HS-5 (cell line): ENCODE measurements around the gene SLC34A3.

Experiments
- DNase-seq: peaks from one replicate; pipeline ENCODE4 v3.0.0-alpha.2; 2012; ENCODE audit warnings: low read depth

The SLC34A3 gene

DNA sequence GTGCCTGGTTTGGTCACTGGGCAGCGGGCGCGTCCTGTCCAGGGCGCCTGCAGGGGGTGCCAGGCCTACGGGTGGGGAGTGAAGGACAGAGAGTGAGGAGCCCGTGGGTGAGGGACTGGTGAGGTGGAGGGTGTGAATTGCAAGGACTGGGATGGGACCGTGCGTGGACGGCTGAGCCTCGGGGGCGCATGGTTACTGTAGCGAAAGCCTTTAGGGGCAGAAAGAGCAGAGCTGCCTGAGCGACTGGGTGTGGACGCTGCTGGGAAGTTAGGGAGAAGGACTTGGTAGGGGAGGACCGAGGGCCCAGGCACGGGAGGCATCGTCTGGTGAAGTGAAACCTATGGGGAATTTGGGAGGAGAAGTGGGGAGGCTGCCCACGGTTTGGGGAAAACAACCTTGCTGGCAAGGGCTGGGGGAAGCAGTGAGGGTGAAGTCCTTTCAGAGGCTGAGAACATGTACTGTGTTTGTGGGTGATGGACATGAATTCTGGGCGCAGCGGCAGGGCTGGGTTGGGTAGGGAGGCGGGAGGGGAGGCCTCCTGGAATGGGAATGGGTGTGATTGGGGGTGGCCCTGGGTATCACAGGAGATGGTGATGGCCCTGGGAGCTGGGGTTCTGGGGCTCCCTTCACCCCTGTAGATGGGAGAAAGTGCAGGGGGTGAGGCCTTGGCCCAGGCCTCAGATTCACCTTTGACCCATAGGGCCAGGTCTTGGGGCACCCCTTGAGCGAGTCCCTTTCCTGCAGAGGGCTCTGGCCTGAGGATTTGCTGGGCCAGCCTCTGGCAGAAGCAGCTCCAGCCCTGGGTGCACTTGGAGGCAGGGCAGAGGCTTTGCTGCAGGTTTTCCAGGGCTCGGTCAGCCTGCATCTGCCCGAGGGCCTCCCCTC, 45.1 kb downstream of the SLC34A3 start:
- DNase-seq = no peak

DNA sequence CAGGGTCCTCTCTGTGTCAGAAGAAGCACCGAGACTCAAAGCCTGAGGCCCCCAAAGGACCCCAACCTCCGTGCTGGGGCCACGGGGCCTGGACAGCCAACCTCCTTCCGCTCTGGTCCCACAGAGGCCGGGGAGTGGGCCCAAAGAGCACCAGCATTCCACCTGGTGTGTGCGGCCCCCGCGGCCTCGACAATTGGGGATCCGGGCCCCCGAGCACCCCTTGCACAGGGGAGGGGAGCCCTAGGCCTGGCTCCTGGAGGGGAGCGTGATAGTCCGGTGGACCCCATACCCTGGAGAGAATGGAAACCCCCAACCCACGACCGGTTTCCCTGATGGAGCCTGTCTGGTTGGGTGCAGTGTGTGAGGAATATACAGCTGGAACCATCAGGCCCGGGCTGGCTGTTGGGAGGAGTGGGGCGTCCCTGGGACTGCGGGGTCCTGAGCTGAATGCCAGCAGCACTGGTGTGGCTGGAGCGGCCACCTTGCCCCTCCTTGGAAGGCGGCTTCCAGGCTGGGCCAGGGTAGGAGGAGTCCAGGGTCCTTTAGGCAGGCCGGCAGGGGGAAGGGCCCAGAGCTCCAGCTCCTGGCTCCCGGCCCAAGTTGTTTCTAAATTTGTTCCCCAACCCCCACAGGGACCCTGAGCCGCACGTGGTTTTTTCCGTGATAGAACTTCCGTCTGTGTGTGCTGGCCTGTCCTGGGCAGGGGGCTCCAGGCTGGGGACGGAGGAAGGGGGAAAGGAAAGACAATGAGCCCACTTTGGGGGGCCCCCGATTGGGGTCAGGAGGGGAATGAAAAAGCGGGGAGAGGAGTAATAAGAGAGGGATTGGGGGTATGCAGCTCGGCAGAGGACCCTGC, 46.0 kb downstream of the SLC34A3 start:
- DNase-seq = no peak

DNA sequence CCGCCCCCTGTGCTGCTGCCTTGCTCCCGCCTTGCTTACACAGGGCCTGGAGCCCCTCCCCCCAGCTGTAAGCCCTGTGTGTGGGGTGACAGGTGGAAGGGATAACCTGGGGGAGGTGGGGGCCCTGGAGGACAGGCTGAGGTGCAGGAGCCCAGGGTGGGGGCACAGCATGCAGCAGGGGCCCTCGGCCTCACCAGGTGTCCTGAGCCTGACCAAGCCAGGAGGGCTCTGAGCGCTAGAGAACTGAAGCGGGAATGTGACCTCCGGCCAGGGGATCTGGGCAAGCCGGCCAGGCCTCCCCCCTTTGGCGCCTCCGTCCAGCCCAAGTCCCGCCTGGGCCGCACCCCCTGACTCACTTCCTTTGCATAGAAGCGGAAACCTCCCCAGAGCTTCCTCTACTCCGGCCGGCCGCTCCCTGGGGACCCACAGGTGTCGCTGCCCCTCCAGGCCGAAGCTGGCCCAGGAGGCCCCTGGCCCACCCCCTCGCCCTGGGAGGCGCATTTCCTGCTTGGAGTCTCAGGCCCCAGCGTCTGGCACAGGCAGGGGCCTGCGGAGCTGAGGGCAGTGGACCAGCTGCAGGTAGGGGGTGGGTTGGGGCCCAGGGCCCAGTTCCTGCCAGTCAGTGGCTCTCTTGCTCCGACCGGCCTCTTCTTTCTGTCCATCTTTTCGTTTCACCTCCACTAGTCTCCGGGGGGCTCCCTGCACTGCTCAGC, 46.8 kb downstream of the SLC34A3 start, which contains the start of gene TOR4A:
Gene TOR4A (plus strand): TSS at position 398 of the 713 bp plus-strand sequence. CDS start 964 bp downstream, outside the sequence.
- peak; percentile 64 for DNase-seq

DNA sequence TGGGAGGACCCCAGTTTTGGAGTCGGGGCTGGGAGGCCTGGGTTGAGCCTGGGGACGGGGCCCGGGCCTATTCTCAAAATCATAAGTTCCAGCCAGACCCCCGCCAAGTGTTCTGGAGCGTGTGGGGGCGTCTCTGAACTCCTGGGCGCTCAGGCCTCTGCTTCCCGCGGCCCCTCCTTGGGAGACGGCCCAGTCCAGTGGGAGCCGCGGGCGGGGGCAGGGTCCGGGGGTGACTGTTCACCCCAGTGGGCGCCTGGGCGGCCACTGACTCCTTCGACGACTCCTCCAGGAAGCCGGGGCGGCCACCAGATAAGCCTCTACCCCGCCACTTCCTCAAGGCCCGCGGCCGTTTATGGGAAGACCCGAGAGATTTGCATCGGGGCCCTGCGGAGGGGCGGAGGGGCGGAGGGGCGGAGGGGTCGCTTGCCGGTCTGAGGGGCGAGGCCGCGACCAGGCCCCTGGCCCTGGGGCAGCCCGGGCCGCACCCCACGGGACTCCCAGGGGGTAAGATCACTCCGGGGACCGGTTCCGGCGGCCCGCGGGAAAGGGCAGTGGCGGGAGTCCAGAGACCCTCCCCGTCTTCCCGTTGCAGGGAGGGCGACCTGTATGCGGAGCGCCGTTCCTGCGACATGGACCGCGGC, 47.5 kb downstream of the SLC34A3 start:
- no peak for DNase-seq

DNA sequence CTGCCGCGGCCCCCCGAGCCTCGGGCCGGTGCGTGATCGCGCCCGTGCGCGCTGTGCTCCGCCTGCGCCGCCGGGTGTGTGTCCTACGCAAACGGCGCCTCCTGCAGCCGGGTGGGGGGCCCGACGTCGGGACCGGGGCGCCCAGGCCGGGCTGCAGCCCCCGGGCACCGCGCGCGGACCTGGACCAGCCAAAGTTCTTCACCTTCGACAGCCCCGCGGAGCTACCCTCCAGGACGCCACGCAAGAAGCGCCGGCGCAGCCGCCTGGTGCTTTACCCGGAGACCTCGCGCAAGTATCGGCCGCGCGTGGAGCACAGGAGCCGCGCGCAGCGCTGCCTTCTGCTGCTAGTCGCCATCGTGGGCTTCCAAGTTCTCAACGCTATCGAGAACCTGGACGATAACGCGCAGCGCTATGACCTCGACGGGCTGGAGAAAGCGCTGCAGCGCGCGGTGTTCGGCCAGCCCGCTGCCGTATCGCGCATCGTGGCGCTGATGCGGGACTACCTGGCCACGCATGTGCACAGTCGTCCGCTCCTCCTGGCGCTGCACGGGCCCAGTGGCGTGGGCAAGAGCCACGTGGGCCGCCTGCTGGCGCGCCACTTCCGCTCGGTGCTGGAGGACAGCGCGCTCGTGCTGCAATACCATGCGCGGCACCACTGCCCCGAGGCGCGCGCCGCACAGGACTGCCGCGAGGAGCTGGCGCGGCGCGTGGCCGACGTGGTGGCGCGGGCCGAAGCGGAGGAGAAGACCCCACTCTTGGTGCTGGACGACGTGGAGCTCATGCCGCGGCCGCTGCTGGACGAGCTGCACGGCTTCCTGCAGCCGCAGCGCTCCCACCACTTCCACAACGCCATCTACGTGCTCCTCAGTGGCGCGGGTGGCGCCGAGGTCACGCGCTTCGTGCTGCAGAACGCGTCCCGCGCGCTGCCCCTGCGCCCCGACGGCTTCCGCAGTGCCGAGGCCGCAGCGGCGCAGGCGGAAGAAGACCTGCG, 48.3 kb downstream of the SLC34A3 start:
- DNase-seq = no peak

DNA sequence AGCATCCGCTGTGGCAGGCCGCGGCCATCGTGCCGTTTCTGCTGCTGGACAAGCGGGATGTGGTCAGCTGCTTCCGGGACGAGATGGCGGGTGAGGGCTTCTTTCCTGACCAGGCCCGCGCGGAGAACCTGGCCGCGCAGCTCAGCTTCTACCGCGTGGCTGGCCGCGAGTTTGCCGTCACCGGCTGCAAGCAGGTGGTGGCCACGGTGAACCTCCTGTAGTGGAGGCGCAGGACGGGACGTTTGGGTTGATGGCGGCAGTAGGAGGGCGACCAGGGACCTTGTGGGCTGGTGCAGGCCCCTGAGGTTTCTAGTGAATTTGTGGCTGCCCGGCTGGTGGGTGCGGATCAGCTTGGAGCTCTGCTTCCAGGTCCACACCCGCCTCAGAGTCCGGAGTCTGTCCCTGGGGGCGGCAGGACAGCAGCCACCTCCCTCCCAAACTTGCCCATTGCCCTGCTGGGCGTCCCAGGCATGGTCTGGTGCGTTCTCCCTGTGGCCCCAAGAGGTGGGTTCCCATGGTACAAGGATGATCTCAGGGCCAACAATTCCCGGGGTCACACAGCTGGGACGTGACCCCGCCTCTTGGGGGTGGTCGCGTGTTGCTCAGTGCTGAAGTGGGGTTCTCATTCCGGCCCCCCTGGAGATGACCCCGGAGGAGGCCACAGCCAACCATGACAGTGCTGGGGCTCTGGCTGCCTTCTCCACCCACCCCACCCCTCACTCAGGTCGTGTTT, 49.2 kb downstream of the SLC34A3 start:
- no peak for DNase-seq

DNA sequence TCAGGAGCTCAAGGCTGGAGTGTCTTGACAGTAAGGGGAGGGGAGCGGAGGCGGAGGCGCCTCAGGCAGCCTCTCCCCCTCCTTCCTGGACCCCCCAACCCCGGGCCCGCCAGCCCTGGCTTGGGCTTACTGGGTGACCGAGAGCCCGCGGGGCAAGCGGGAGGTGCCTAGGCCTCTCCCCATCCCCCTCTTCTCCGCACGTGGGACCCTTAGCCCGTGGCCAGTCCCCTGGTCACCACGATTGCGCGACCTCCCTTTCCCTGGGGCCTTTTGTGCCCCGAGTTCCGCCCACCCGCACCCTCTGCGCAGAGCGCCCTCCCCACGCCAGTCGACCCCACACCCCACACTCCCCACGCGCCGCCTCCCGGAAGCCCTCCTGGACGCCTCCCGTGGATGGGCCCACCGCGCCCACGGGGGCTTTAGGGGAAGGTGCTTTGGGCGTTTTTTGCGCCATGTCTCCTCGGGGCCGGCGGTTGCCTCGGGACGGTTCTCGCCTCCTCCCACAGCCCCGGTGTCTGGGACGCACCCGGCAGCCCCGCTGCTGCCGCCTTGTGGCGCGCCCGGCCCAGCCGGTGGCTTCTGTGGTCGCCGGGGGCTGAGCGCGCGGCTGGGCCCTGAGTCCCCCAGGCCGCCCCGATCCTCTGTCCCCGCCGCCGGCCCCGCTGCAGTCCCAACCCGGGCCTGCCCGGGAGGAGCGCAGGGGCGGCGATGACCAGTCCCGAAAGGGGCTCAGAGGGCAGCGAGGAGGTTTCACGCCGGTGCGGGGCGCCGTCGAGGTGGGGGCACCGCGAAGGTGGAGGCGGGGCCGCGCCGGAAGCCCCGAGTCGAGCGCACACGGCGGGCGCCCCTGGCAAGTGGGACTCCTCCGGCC, 50.0 kb downstream of the SLC34A3 start:
- no peak for DNase-seq

DNA sequence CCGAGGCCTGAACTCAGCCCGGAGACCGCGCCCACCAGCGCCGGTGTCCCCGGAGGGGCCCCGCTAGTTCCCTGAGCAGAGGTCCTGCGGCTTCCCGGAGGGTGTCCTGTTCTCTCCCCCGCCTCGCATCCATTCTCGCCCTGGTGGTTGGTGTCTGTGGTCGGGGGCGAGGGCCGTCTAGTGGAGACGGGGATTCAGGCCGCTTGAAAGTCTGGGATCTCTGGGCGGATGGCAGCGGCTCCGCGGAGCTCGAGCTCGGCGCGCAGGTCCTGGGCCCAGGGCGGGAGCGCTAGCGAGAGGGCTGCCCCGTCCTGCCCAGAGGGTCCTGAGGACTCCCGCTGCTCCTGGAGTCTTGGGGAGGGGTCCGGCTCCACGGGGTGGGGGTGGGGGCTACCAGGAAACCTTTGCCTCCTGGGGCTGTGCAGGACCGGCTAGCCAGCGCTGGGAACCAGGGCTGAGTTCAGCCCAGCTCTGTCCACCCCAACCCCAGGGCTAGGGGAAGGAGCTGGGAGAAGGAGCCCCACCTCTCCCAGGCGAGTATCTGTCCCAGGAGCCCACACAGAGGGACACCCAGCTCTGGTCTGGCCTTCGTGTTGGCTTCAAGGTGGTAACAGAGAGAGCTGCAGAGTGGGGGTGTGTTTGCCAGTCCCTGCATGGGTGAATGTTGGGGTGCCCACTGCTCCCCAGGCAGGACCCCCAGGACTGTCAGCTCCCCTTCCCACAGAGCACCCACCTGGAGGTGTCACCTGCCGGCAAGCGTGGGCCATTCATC, 50.8 kb downstream of the SLC34A3 start:
- DNase-seq = no peak
